ENCODE measurements around the gene PALM. TPM values are rescaled to one million over a fixed set of nuclear protein-coding genes. Genes with fewer than 3 reads are reported as not detected.
"Not testable (repeated sequence)": the region's sequence is repeated elsewhere in the genome, so short reads cannot be mapped to it uniquely, and the experiment has no call there.

The PALM gene
- total and polyA plus RNA-seq, 2 donors = 2.2 to 11.7 TPM

DNA sequence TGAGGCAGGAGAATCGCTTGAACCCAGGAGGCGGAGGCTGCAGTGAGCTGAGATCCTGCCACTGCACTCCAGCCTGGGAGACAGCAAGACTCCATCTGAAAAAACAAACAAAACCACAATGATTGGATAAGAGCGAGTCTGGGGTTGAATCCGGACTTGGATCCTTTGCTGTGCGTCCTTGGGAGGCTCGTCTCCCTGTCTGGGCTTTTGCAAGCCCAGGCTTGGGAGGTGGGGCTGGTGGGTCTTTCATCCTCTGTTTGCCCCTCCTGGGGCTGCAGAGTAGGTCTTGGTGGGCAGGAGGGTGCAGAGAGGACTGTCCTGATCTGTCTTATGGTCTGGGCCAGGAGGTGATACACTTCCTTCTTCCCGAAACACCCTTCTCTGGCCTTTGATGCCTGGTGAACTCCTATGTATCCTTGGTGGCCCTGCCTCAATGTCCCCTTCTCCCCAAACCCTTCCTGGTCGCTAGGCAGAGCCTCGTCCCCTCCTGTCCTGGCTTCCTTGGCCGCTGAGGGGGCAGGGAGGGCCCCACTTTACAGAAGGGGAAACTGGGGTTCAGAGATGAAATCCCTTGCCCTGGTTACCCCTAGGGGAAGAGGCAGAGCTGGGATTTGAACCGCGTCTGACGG, 16.8 kb downstream of the PALM start:
- no peaks in the 10 kb centered on the region for H3K36me3 ChIP-seq (ENCODE audit: control insufficient read depth in 2 of 2, insufficient read depth in 2 of 2, low read length in 1 of 2)
- H3K9me3 ChIP-seq (ENCODE audit: control insufficient read depth in 2 of 2, insufficient read depth in 1 of 2, low read length in 1 of 2) = no peaks in the 10 kb centered on the region
- H3K4me3 ChIP-seq (ENCODE audit: low read length in 2 of 2) = no peak overlapping the region
- no peaks in the 10 kb centered on the region for H3K4me1 ChIP-seq (ENCODE audit: control insufficient read depth in 2 of 2, insufficient read depth in 2 of 2, low read length in 2 of 2)
- no peak for DNase-seq (ENCODE audit: low read depth in 6 of 9, low spot score in 9 of 9)
- H3K27ac ChIP-seq (ENCODE audit: low read depth in 1 of 2, low read length in 1 of 2) = no peak overlapping the region
- peaks cover 5 to 38% of the 10 kb centered on the region in 2 donors for H3K27me3 ChIP-seq (ENCODE audit: control insufficient read depth in 2 of 2, insufficient read depth in 1 of 2, low read length in 1 of 2)
- whole genome bisulfite sequencing = 93% methylated on average over 13 of the region's 13 CpGs

DNA sequence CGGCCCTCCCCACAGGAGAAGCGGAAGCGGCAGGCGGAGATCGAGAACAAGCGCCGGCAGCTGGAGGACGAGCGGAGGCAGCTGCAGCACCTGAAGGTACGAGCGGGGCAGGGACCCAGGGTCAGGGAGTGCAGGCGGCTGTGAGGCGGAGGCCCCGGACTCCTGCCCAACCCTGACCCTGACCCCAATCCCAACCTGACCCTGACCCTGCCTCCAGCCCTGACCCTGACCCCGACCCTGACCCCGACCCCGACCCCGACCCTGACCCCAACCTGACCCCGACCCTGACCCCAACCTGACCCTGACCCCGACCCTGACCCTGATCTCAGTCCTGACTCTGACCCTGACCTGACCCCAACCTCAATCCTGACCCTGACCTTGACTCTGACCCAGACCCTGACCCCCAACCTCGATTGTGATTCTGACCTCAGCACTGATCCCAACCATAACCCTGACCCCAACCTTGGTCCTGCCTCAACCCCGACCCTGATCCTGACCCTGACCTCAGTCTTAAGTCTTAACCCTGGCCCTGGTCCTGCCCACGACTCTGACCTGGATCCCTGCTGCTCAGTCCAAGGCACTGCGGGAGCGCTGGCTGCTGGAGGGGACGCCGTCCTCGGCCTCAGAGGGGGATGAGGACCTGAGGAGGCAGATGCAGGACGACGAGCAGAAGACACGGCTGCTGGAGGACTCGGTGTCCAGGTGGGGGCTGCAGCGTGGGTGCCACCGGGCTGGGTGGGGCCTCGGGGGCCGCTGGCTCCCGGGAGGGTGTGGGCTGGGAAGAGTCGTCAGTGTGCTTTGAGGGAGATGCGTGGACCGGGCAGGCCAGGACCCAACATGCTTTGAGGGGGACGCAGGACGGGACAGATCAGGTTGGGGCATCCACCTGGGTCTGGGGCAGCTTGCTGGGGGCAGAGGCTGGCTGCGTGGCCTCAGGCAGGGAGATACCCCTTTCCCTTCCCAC, 18.5 kb downstream of the PALM start:
- peaks cover 0 to 27% of the 10 kb centered on the region in 2 donors for H3K27me3 ChIP-seq (ENCODE audit: control insufficient read depth in 2 of 2, insufficient read depth in 1 of 2, low read length in 1 of 2)
- H3K9me3 ChIP-seq (ENCODE audit: control insufficient read depth in 2 of 2, insufficient read depth in 1 of 2, low read length in 1 of 2) = no peaks in the 10 kb centered on the region
- H3K4me1 ChIP-seq (ENCODE audit: control insufficient read depth in 2 of 2, insufficient read depth in 2 of 2, low read length in 2 of 2) = no peaks in the 10 kb centered on the region
- 95% methylated on average over 43 of the region's 43 CpGs for WGBS
- H3K36me3 ChIP-seq (ENCODE audit: control insufficient read depth in 2 of 2, insufficient read depth in 2 of 2, low read length in 1 of 2) = no peaks in the 10 kb centered on the region
- DNase-seq (ENCODE audit: low read depth in 6 of 9, low spot score in 9 of 9) = no peak
- no peak overlapping the region for H3K27ac ChIP-seq (ENCODE audit: low read depth in 1 of 2, low read length in 1 of 2)
- H3K4me3 ChIP-seq (ENCODE audit: low read length in 2 of 2) = no peak overlapping the region

DNA sequence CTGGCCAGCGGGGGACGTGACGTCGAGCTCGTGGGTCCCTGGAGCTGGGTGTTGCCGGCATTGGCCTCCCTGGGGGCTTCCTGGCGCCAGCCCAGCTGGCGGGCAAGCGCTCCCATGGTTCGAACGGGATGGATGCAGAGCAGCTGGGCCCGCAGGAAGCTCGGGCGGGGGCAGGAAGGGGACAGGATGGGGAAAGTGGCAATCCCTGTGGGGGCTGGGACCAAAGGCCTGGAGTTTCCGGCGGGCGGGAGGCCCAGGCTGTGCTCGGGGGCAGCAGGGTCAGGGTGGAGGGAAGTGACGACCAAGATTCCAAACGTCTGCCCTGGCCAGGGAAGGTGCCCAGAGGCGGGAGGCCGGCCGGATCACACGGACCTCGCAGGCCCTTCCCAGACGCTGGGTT, 19.3 kb downstream of the PALM start:
- H3K4me3 ChIP-seq (ENCODE audit: low read length in 2 of 2) = no peak overlapping the region
- 75% methylated on average over 26 of the region's 26 CpGs for WGBS
- no peak for DNase-seq (ENCODE audit: low read depth in 6 of 9, low spot score in 9 of 9)
- no peaks in the 10 kb centered on the region for H3K36me3 ChIP-seq (ENCODE audit: control insufficient read depth in 2 of 2, insufficient read depth in 2 of 2, low read length in 1 of 2)
- no peaks in the 10 kb centered on the region for H3K4me1 ChIP-seq (ENCODE audit: control insufficient read depth in 2 of 2, insufficient read depth in 2 of 2, low read length in 2 of 2)
- peaks cover 0 to 20% of the 10 kb centered on the region in 2 donors for H3K27me3 ChIP-seq (ENCODE audit: control insufficient read depth in 2 of 2, insufficient read depth in 1 of 2, low read length in 1 of 2)
- H3K27ac ChIP-seq (ENCODE audit: low read depth in 1 of 2, low read length in 1 of 2) = no peak overlapping the region
- H3K9me3 ChIP-seq (ENCODE audit: control insufficient read depth in 2 of 2, insufficient read depth in 1 of 2, low read length in 1 of 2) = no peaks in the 10 kb centered on the region

DNA sequence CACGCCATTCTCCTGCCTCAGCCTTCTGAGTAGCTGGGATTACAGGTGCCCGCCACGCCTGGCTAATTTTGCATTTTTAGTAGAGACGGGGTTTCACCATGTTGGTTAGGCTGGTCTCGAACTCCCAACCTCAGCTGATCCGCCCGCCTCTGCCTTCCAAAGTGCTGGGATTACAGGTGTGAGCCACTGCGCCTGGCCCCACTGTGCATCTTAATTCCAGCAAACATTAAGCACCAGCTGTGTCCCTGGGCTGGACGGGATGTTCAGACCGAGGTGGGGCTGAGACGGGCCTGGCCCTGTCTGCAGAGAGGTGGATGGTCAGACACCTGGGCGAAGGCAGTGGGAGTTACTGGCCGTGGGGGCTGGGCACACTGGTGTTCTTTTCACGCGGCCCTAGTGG, 20.8 kb downstream of the PALM start:
- H3K27me3 ChIP-seq (ENCODE audit: control insufficient read depth in 2 of 2, insufficient read depth in 1 of 2, low read length in 1 of 2) = peaks cover 0 to 14% of the 10 kb centered on the region in 2 donors
- not testable (repeated sequence) for DNase-seq (ENCODE audit: low read depth in 6 of 9, low spot score in 9 of 9)

DNA sequence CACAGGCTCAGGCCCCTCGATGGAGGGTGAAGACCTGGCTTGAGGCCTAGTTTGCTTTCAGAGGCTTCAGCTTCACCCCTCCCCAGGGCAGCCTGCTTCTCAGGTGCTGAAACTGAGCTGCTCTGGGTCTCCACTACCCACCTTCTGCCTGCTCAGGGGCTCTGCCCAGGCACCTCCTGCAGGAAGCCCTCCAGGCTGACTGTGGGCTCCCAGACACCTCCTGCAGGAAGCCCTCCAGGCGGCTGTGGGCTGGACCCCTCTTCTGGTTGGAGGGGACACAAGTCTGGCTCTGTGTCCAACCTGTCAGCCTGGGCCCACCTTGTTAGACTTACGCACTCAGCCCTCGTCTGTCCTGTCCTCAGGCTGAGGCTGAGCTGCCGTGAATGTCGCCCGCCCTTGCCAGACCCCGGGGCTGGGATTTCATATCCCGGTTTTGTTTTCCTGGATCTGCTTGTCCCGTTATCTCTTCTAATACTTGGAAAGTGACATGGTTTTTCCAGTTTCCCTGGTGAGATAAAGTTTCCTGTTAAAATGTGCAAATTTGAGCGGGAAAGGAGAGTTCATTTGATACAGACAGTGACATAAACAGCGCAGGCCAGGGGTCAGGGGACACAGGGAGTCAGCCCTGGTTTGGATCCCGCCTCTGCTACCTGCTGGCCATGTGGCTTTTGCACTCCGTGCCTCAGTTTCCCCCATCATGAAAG, 21.4 kb downstream of the PALM start:
- H3K27ac ChIP-seq (ENCODE audit: low read depth in 1 of 2, low read length in 1 of 2) = no peak overlapping the region
- H3K9me3 ChIP-seq (ENCODE audit: control insufficient read depth in 2 of 2, insufficient read depth in 1 of 2, low read length in 1 of 2) = no peaks in the 10 kb centered on the region
- no peaks in the 10 kb centered on the region for H3K36me3 ChIP-seq (ENCODE audit: control insufficient read depth in 2 of 2, insufficient read depth in 2 of 2, low read length in 1 of 2)
- H3K4me1 ChIP-seq (ENCODE audit: control insufficient read depth in 2 of 2, insufficient read depth in 2 of 2, low read length in 2 of 2) = no peaks in the 10 kb centered on the region
- H3K4me3 ChIP-seq (ENCODE audit: low read length in 2 of 2) = no peak overlapping the region
- H3K27me3 ChIP-seq (ENCODE audit: control insufficient read depth in 2 of 2, insufficient read depth in 1 of 2, low read length in 1 of 2) = peaks cover 0 to 14% of the 10 kb centered on the region in 2 donors
- DNase-seq (ENCODE audit: low read depth in 6 of 9, low spot score in 9 of 9) = no peak
- WGBS = 94% methylated on average over 14 of the region's 14 CpGs

More for the DNA sequence above, 20.8 kb downstream of the PALM start:
- not testable (repeated sequence) for H3K36me3 ChIP-seq (ENCODE audit: control insufficient read depth in 2 of 2, insufficient read depth in 2 of 2, low read length in 1 of 2); H3K4me3 ChIP-seq (ENCODE audit: low read length in 2 of 2); H3K9me3 ChIP-seq (ENCODE audit: control insufficient read depth in 2 of 2, insufficient read depth in 1 of 2, low read length in 1 of 2); H3K4me1 ChIP-seq (ENCODE audit: control insufficient read depth in 2 of 2, insufficient read depth in 2 of 2, low read length in 2 of 2); H3K27ac ChIP-seq (ENCODE audit: low read depth in 1 of 2, low read length in 1 of 2)
- WGBS = 95% methylated on average over 15 of the region's 15 CpGs

DNA sequence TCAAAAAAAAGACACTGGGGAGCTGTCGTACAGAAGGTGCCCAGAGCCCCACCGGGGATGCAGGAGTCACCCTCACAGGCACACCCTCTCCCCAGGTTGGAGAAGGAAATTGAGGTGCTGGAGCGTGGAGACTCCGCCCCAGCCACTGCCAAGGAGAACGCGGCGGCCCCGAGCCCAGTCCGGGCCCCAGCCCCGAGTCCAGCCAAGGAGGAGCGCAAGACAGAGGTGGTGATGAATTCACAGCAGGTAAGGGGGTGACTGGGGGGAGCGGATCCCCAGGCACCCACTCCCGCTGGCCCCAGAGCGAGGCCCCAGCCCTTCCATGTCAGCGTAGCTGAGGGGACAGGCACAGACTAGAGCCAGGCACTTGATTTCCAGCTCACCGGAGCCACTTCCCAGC, 22.3 kb downstream of the PALM start:
- Histone ChIP-seq H3K27ac (ENCODE audit: low read depth in 1 of 2, low read length in 1 of 2) (no peak overlapping the region), H3K36me3 (ENCODE audit: control insufficient read depth in 2 of 2, insufficient read depth in 2 of 2, low read length in 1 of 2) (no peaks in the 10 kb centered on the region), H3K4me1 (ENCODE audit: control insufficient read depth in 2 of 2, insufficient read depth in 2 of 2, low read length in 2 of 2) (no peaks in the 10 kb centered on the region), H3K4me3 (ENCODE audit: low read length in 2 of 2) (no peak overlapping the region), H3K9me3 (ENCODE audit: control insufficient read depth in 2 of 2, insufficient read depth in 1 of 2, low read length in 1 of 2) (no peaks in the 10 kb centered on the region), H3K27me3 (ENCODE audit: control insufficient read depth in 2 of 2, insufficient read depth in 1 of 2, low read length in 1 of 2) (peaks cover 0 to 11% of the 10 kb centered on the region in 2 donors)
- WGBS = 97% methylated on average over 16 of the region's 16 CpGs
- no peak for DNase-seq (ENCODE audit: low read depth in 6 of 9, low spot score in 9 of 9)

DNA sequence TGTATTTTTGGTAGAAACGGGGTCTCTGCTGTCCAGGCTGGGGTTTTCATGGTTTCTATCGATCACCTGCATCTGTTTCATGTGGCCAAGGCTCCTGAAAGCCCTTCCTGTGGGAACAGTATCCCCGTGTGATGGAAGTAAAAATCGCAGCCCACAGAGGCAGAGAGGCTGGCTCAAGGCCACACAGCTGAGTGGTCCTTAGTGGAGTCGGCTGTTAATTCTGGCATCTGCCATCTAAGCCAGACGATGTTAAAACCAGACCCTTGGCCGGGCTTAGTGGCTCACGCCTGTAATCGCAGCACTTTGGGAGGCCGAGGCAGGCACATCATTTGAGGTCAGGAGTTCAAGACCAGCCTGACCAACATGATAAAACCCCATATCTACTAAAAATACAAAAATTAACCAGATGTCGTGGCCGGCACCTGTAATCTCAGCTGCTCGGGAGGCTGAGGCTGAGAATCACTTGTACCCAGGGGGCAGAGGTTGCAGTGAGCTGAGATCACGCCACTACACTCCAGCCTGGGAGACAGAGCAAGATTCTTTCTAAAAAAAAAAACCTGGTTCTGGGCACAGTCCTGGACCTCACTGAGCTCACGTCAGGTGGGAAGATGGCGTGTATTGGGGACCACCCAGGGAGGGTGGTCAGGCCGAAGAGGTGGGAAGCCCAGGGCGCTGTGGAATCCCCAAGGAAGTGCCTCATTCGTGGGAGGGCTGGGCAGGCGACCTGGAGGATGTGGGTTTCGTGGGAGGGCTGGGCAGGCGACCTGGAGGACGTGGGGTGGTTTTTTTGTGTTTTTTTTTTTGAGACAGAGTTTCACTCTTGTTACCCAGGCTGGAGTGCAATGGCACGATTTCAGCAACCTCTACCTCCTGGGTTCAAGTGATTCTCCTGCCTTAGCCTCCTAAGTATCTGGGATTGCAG, 23.7 kb downstream of the PALM start:
- H3K4me3 ChIP-seq (ENCODE audit: low read length in 2 of 2) = no peak overlapping the region
- H3K36me3 ChIP-seq (ENCODE audit: control insufficient read depth in 2 of 2, insufficient read depth in 2 of 2, low read length in 1 of 2) = no peaks in the 10 kb centered on the region
- H3K27me3 ChIP-seq (ENCODE audit: control insufficient read depth in 2 of 2, insufficient read depth in 1 of 2, low read length in 1 of 2) = peaks cover 0 to 10% of the 10 kb centered on the region in 2 donors
- no peak overlapping the region for H3K27ac ChIP-seq (ENCODE audit: low read depth in 1 of 2, low read length in 1 of 2)
- 66% methylated on average over 24 of the region's 24 CpGs for WGBS
- no peak for DNase-seq (ENCODE audit: low read depth in 6 of 9, low spot score in 9 of 9)
- no peaks in the 10 kb centered on the region for H3K4me1 ChIP-seq (ENCODE audit: control insufficient read depth in 2 of 2, insufficient read depth in 2 of 2, low read length in 2 of 2)
- no peaks in the 10 kb centered on the region for H3K9me3 ChIP-seq (ENCODE audit: control insufficient read depth in 2 of 2, insufficient read depth in 1 of 2, low read length in 1 of 2)

DNA sequence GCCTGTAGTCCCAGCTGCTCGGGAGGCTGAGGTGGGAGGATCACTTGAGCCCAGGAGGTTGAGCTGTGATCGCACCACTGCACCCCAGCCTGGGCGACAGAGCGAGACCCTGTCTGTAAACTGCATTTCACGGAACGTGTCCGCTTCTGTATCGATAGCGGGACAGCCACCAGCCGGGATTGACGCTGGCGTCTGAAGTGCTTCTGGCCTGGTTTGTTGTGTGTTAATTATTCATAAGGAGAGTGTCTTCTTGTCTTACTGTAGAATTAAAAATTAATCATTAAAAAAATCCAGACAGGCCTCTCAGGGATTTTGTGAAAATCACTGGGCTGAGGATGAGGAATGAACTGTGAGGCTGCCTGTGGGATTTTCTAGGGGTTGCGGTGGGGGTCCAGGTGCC, 26.0 kb downstream of the PALM start:
- no peak for DNase-seq (ENCODE audit: low read depth in 6 of 9, low spot score in 9 of 9)
- H3K4me1 ChIP-seq (ENCODE audit: control insufficient read depth in 2 of 2, insufficient read depth in 2 of 2, low read length in 2 of 2) = no peaks in the 10 kb centered on the region
- 90% methylated on average over 13 of the region's 13 CpGs for WGBS
- H3K9me3 ChIP-seq (ENCODE audit: control insufficient read depth in 2 of 2, insufficient read depth in 1 of 2, low read length in 1 of 2) = no peaks in the 10 kb centered on the region
- H3K4me3 ChIP-seq (ENCODE audit: low read length in 2 of 2) = no peak overlapping the region
- peaks cover 0 to 2% of the 10 kb centered on the region in 2 donors for H3K27me3 ChIP-seq (ENCODE audit: control insufficient read depth in 2 of 2, insufficient read depth in 1 of 2, low read length in 1 of 2)
- no peak overlapping the region for H3K27ac ChIP-seq (ENCODE audit: low read depth in 1 of 2, low read length in 1 of 2)
- H3K36me3 ChIP-seq (ENCODE audit: control insufficient read depth in 2 of 2, insufficient read depth in 2 of 2, low read length in 1 of 2) = no peaks in the 10 kb centered on the region
